Airway epithelial cell (primary cell): ENCODE results near the gene CMTM4. TPM values are rescaled to one million over a fixed set of nuclear protein-coding genes. Genes with fewer than 3 reads are reported as not detected.

ENCODE experiments used
- total RNA-seq: library from RNA; depleted of rRNA; stranded (reverse); fragments of >200 nt; gene quantifications from 2 replicates; pipeline ENCODE4 v1.2.3, GENCODE V29; 2015

CMTM4 gene
- total RNA-seq, result 13.7 and 22.3 TPM in 2 replicates

GRCh38 chr16:66696669-66697630 lies at the start of gene CMTM4:
TSS of gene CMTM4 (minus strand) at chr16:66696743. CDS start at chr16:66696525, 218 bp downstream.

GRCh38 chr16:66604376-66605176 lies 92.0 kb downstream of the CMTM4 start, which contains the start of gene CMTM3:
TSS of gene CMTM3 (plus strand) at chr16:66604704. CDS start at chr16:66604806, 102 bp downstream.

GRCh38 chr16:66578651-66579531 lies 117.7 kb downstream of the CMTM4 start, which contains the start of gene CMTM2:
TSS of gene CMTM2 (plus strand) at chr16:66579463. CDS start at chr16:66579608, 145 bp downstream.

DNA sequence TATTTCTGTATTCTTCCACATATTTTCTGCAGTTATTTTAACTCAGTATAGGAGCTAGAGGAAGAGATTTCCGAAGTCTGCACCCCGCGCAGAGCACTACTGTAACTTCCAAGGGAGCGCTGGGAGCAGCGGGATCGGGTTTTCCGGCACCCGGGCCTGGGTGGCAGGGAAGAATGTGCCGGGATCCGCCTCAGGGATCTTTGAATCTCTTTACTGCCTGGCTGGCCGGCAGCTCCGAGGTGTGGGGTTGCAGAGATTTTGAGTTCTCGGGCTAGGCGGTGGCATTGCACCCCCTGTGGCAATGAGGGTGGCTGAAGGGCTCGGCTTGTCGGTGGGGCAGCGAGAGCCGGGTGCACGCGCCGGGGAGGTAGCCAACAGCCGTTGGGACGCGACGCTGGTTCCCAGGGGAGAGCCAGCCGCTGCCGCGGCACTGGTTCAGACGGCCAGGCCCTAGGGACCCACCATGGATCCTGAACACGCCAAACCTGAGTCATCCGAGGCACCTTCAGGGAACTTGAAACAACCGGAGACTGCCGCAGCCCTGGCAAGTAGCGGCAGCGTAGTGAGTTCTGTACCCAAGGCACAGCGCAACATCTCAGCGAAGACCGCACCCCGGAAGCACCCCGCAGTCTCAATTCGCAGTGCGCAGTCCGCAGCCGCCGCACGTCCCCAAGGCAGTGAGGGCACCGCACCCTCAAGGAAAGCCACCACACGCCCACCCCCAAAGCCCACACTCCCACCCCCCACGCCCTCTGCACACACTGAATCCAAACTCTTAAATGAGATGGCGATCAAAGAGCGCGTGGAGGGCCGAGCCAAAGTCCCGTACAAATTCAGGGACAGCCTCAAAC lies 130.3 kb downstream of the CMTM4 start, which contains the start of gene CMTM1:
Gene CMTM1, plus strand, starts transcription at position 389 of the 851 bp plus-strand sequence. Its CDS starts 75 bp downstream, at position 464.

Other genes starting within 250 kb of the CMTM4 start
- 17.2 and 17.8 TPM in 2 replicates for gene TK2, start 146.6 kb downstream of the CMTM4 start, total RNA-seq
- 18.5 and 40.3 TPM in 2 replicates for gene CKLF, start 144.2 kb downstream of the CMTM4 start, total RNA-seq
- gene CMTM1, start 130.3 kb downstream of the CMTM4 start, total RNA-seq, result 0.35 TPM in 1 of 2 replicates, not detected in the other
- gene CMTM2, start 117.3 kb downstream of the CMTM4 start, total RNA-seq, result not detected in 2 replicates
- gene CMTM3, start 92.0 kb downstream of the CMTM4 start, total RNA-seq, result 14.6 and 20.2 TPM in 2 replicates
- gene DYNC1LI2, start 54.9 kb upstream of the CMTM4 start, total RNA-seq, result 42.8 and 56.0 TPM in 2 replicates
- gene TERB1, start 104.8 kb upstream of the CMTM4 start, total RNA-seq, result 0.07 and 0.46 TPM in 2 replicates
- gene NAE1, start 134.2 kb upstream of the CMTM4 start, total RNA-seq, result 72.0 and 93.3 TPM in 2 replicates
- not detected in 2 replicates for gene CA7, start 147.7 kb upstream of the CMTM4 start, total RNA-seq
- 4.9 and 26.9 TPM in 2 replicates for gene PDP2, start 183.8 kb upstream of the CMTM4 start, total RNA-seq
- gene CDH16, start 222.1 kb upstream of the CMTM4 start, total RNA-seq, result 1.6 and 3.0 TPM in 2 replicates
- gene RRAD, start 228.8 kb upstream of the CMTM4 start, total RNA-seq, result 73.8 and 96.6 TPM in 2 replicates
- gene CIAO2B, start 237.7 kb upstream of the CMTM4 start, total RNA-seq, result 106 and 141 TPM in 2 replicates
- 74.0 and 93.4 TPM in 2 replicates for gene CES2, start 238.8 kb upstream of the CMTM4 start, total RNA-seq